H9 (cell line): ENCODE measurements around the gene SRRT. TPM values are rescaled to one million over a fixed set of nuclear protein-coding genes. Genes with fewer than 3 reads are reported as not detected.

Source experiments
- DNase-seq: peaks from one replicate; pipeline ENCODE4 v3.0.0-alpha.2; 2017
- H2AFZ ChIP-seq: one replicate; pipeline ENCODE4 v1.6.1; 2013; ENCODE audit warnings: mild to moderate bottlenecking, low read length, control low read depth, moderate library complexity
- H2AK5ac ChIP-seq: 2 replicates; pipeline ENCODE4 v1.6.1; 2013; ENCODE audit warnings: low read length, control low read depth, mixed read lengths; ENCODE audit not compliant: insufficient read length
- H2BK120ac ChIP-seq: one replicate; pipeline ENCODE4 v1.6.1; 2013; ENCODE audit warnings: low read depth, mild to moderate bottlenecking, low read length, control low read depth, inconsistent platforms; ENCODE audit not compliant: poor library complexity, severe bottlenecking
- H2BK12ac ChIP-seq: 2 replicates; pipeline ENCODE4 v1.6.1; 2013; ENCODE audit warnings: low read length, control low read depth, mixed read lengths, low read depth; ENCODE audit not compliant: insufficient read length
- H2BK15ac ChIP-seq: 2 replicates; pipeline ENCODE4 v1.6.1; 2013; ENCODE audit warnings: low read depth, low read length, control low read depth
- H2BK20ac ChIP-seq: one replicate; pipeline ENCODE4 v1.6.1; 2013; ENCODE audit warnings: low read depth, mild to moderate bottlenecking, low read length, control low read depth, inconsistent platforms; ENCODE audit not compliant: poor library complexity, severe bottlenecking
- H2BK5ac ChIP-seq: 2 replicates; pipeline ENCODE4 v1.6.1; 2013; ENCODE audit warnings: low read length, control low read depth, mixed read lengths; ENCODE audit not compliant: insufficient read length
- H3K14ac ChIP-seq: 2 replicates; pipeline ENCODE4 v1.6.1; 2013; ENCODE audit warnings: low read length, control low read depth; ENCODE audit not compliant: insufficient read depth
- H3K18ac ChIP-seq: 2 replicates; pipeline ENCODE4 v1.6.1; 2013; ENCODE audit warnings: low read depth, mild to moderate bottlenecking, mixed read lengths, low read length, control low read depth; ENCODE audit not compliant: insufficient read length
- H3K23ac ChIP-seq: 2 replicates; pipeline ENCODE4 v1.6.1; 2013; ENCODE audit warnings: low read length, control low read depth, mixed read lengths, low read depth; ENCODE audit not compliant: insufficient read length
- H3K23me2 ChIP-seq: 2 replicates; pipeline ENCODE4 v1.6.1; 2013; ENCODE audit warnings: low read depth, mild to moderate bottlenecking, mixed read lengths, low read length, control low read depth; ENCODE audit not compliant: insufficient read length, poor library complexity, severe bottlenecking
- H3K27ac ChIP-seq: 2 replicates; pipeline ENCODE4 v1.5.1; 2013; ENCODE audit warnings: low read length, control low read depth, mixed read lengths, low read depth; ENCODE audit not compliant: insufficient read length
- H3K27me3 ChIP-seq: 2 replicates; pipeline ENCODE4 v1.6.1; 2013; ENCODE audit warnings: low read length, control low read depth, inconsistent platforms; ENCODE audit not compliant: insufficient read depth
- H3K4ac ChIP-seq: 2 replicates; pipeline ENCODE4 v1.6.1; 2013; ENCODE audit warnings: low read depth, mild to moderate bottlenecking, control low read depth, inconsistent platforms, low read length, moderate library complexity
- H3K4me1 ChIP-seq: 2 replicates; pipeline ENCODE4 v1.6.1; 2013; ENCODE audit warnings: low read length, control low read depth, inconsistent platforms; ENCODE audit not compliant: insufficient read depth
- H3K4me2 ChIP-seq: 2 replicates; pipeline ENCODE4 v1.6.1; 2013; ENCODE audit warnings: low read length, control low read depth, mixed read lengths; ENCODE audit not compliant: insufficient read length, insufficient read depth
- H3K56ac ChIP-seq: 2 replicates; pipeline ENCODE4 v1.6.1; 2013; ENCODE audit warnings: low read depth, mild to moderate bottlenecking, mixed read lengths, low read length, control low read depth; ENCODE audit not compliant: insufficient read length
- H3K79me1 ChIP-seq: 2 replicates; pipeline ENCODE4 v1.6.1; 2013; ENCODE audit warnings: low read depth, mild to moderate bottlenecking, moderate library complexity, low read length, control low read depth, inconsistent platforms; ENCODE audit not compliant: insufficient read depth, poor library complexity, severe bottlenecking
- H3K79me2 ChIP-seq: 2 replicates; pipeline ENCODE4 v1.6.1; 2013; ENCODE audit warnings: low read length, control low read depth, inconsistent platforms; ENCODE audit not compliant: insufficient read depth
- H3K9ac ChIP-seq: 2 replicates; pipeline ENCODE4 v1.6.1; 2013; ENCODE audit warnings: low read length, control low read depth, mixed read lengths; ENCODE audit not compliant: insufficient read length; ENCODE audit errors: extremely low read depth
- H3K9me3 ChIP-seq: one replicate; pipeline ENCODE4 v1.6.1; 2013; ENCODE audit warnings: low read depth, low read length, inconsistent platforms; ENCODE audit not compliant: control insufficient read depth
- H3T11ph ChIP-seq: one replicate; pipeline ENCODE4 v1.6.1; 2013; ENCODE audit warnings: mild to moderate bottlenecking, low read length, control low read depth, inconsistent platforms
- H4K20me1 ChIP-seq: one replicate; pipeline ENCODE4 v1.6.1; 2013; ENCODE audit not compliant: control insufficient read depth, insufficient read length, insufficient read depth
- H4K5ac ChIP-seq: 2 replicates; pipeline ENCODE4 v1.6.1; 2013; ENCODE audit warnings: low read depth, mild to moderate bottlenecking, mixed read lengths, low read length, control low read depth; ENCODE audit not compliant: insufficient read length
- H4K8ac ChIP-seq: replicated peaks from 2 replicates; pipeline ENCODE4 v1.6.1; 2013; ENCODE audit warnings: low read length, control low read depth, mixed read lengths, low read depth; ENCODE audit not compliant: insufficient read length
- H4K91ac ChIP-seq: 2 replicates; pipeline ENCODE4 v1.6.1; 2013; ENCODE audit warnings: low read depth, mild to moderate bottlenecking, moderate library complexity, mixed read lengths, low read length, control low read depth; ENCODE audit not compliant: insufficient read length
- H3K27ac Mint-ChIP-seq, 3 experiments: 2 replicates in 2 of 3; 3 replicates in 1 of 3; pipeline ENCODE4 v1.8.0; 2020 to 2021; ENCODE audit warnings: mixed read lengths in 3 of 3, mild to moderate bottlenecking in 1 of 3, moderate library complexity in 1 of 3
- H3K27me3 Mint-ChIP-seq: 2 replicates; pipeline ENCODE4 v1.8.0; 2021; ENCODE audit warnings: low read depth, mild to moderate bottlenecking, moderate library complexity, mixed read lengths
- H3K36me3 Mint-ChIP-seq, 3 experiments: 2 replicates in 2 of 3; 3 replicates in 1 of 3; pipeline ENCODE4 v1.8.0; 2020 to 2021; ENCODE audit warnings: low read depth in 3 of 3, mixed read lengths in 3 of 3; ENCODE audit not compliant: insufficient read depth in 1 of 3
- H3K4me1 Mint-ChIP-seq, 2 experiments: 2 replicates each; pipeline ENCODE4 v1.8.0; 2020; ENCODE audit warnings: mixed read lengths in 2 of 2
- H3K4me3 Mint-ChIP-seq, 2 experiments: 2 replicates in 1 of 2; 3 replicates in 1 of 2; pipeline ENCODE4 v1.8.0; 2020 to 2021; ENCODE audit warnings: mild to moderate bottlenecking in 2 of 2, mixed read lengths in 2 of 2, moderate library complexity in 1 of 2
- H3K9me3 Mint-ChIP-seq, 2 experiments: 2 replicates in 1 of 2; 3 replicates in 1 of 2; pipeline ENCODE4 v1.8.0; 2020; ENCODE audit warnings: mild to moderate bottlenecking in 2 of 2, mixed read lengths in 2 of 2, moderate library complexity in 1 of 2
- CTCF ChIP-seq: fragments of 200-600 bp; sonication (generic); conservative IDR thresholded peaks from 3 replicates; pipeline ENCODE4 v1.8.0; 2021; ENCODE audit warnings: antibody characterized with exemption, mild to moderate bottlenecking
- WGBS: extraction: QIAGEN DNeasy Blood & Tissue Kit; methylation state at CpG from one replicate; pipeline ENCODE4 v1.1.7; 2013; ENCODE audit warnings: missing lambda C conversion rate, low lambda C conversion rate, mixed read lengths; ENCODE audit not compliant: insufficient read length; ENCODE audit errors: extremely low coverage; 5-methylcytosine and 5-hydroxymethylcytosine counted together
- total RNA-seq: library from RNA; stranded (reverse); gene quantifications from 2 replicates; pipeline ENCODE4 v1.2.1, GENCODE V29; 2021

SRRT gene
- total RNA-seq, 1 experiment from 2014 or later: 373 TPM

- no peak overlapping the region for H2BK12ac ChIP-seq
- no peaks in the 10 kb centered on the region for H3K27me3 ChIP-seq
- H2AFZ ChIP-seq: no peak overlapping the region
- no peak for DNase-seq
- no peak overlapping the region for H2AK5ac ChIP-seq
- no peak overlapping the region for H3K9ac ChIP-seq
- no peak overlapping the region for H3T11ph ChIP-seq
- Mint-ChIP-seq H3K4me3 (no peak overlapping the region; a peak in 1 of 5 replicates), H3K4me1 (peaks cover 21 to 37% of the 10 kb centered on the region in 2 experiments), H3K27ac (peak overlapping the region in 1 of 3 experiments; percentile 75; a peak in 3 of 7 replicates), H3K36me3 (peaks cover 78 to 96% (median 94%) of the 10 kb centered on the region in 3 experiments), H3K27me3 (no peaks in the 10 kb centered on the region; the same call in 1 of the 2 replicates), H3K9me3 (no peaks in the 10 kb centered on the region)
- no peak overlapping the region for H3K27ac ChIP-seq
- H2BK20ac ChIP-seq: no peak overlapping the region
- no peak overlapping the region for H2BK5ac ChIP-seq
- TF ChIP-seq CTCF: no peak
- H3K9me3 ChIP-seq: no peaks in the 10 kb centered on the region
- no peak overlapping the region for H3K4me2 ChIP-seq
- H4K20me1 ChIP-seq: no peaks in the 10 kb centered on the region
- no peak overlapping the region for H4K5ac ChIP-seq
- H3K4me1 ChIP-seq: no peaks in the 10 kb centered on the region; the same call in 1 of the 2 replicates
- peaks cover 28% of the 10 kb centered on the region; the same call in 1 of the 2 replicates for H3K79me2 ChIP-seq
- H3K79me1 ChIP-seq: peaks cover 6% of the 10 kb centered on the region
- no peak overlapping the region for H4K91ac ChIP-seq
- no peak overlapping the region for H3K56ac ChIP-seq
- no peak overlapping the region for H4K8ac ChIP-seq
- H3K23ac ChIP-seq: no peak overlapping the region
- H2BK15ac ChIP-seq: no peak overlapping the region
- WGBS: no CpG with 5 or more reads among the region's 20 CpGs
- H3K4ac ChIP-seq: no peak overlapping the region
- H3K18ac ChIP-seq: no peak overlapping the region
- H3K14ac ChIP-seq: no peak overlapping the region
- H3K23me2 ChIP-seq: no peaks in the 10 kb centered on the region
- H2BK120ac ChIP-seq: no peak overlapping the region
These were observed 6.2 kb downstream of the SRRT start for GRCh38 chr7:100881136-100881535.
